ENCODE measurements around the gene PDGFRB. TPM values are rescaled to one million over a fixed set of nuclear protein-coding genes. Genes with fewer than 3 reads are reported as not detected.

The PDGFRB gene
- total RNA-seq, 4 donors from 2014 or later, result 171 to 354 (median 217) TPM

- Histone ChIP-seq H3K27ac (no peak overlapping the region), H3K4me1 (peaks cover 0 to 23% (median under 1%) of the 10 kb centered on the region in 4 donors), H3K27me3 (no peaks in the 10 kb centered on the region), H3K4me3 (no peak overlapping the region), H3K36me3 (no peaks in the 10 kb centered on the region), H3K9me3 (no peaks in the 10 kb centered on the region)
- no peak for DNase-seq (ENCODE audit: low spot score in 2 of 2)
- no peak for TF ChIP-seq POLR2A (IDR thresholded peaks at IDR 0.05)
- no peak for TF ChIP-seq CTCF (IDR thresholded peaks at IDR 0.05)
- no peak for TF ChIP-seq EP300 (IDR thresholded peaks at IDR 0.05)
- 82 to 86% methylated on average over 6 of the region's 6 CpGs for WGBS, 2 donors
These were observed 18.6 kb upstream of the PDGFRB start for GRCh38 chr5:150174285-150174684.

DNA sequence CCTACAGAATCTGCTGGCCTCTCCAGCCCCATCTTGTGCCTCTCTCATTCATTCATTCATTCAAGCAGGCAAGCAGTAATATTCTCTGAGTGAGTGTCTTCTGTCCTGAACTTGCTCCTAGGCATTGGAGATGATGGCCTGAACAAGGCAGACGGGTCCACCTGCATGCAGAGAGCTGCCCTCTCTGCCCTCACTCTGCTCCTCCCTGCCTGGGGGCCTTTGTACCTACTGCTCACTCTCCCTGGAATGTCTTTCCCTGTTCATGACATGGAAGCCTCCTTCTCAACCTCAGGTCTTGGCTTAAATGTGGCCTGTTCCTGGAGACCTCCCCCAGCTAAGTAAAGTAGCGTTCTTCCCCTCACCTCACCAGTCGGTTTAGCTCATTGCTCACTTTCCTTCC lies 17.5 kb upstream of the PDGFRB start:
- TF ChIP-seq POLR2A (IDR thresholded peaks at IDR 0.05) (no peak), CTCF (IDR thresholded peaks at IDR 0.05) (no peak)
- H3K27me3 ChIP-seq, result no peaks in the 10 kb centered on the region
- no peak for DNase-seq (ENCODE audit: low spot score in 2 of 2)
- no peak overlapping the region for H3K4me3 ChIP-seq
- no peak overlapping the region for H3K27ac ChIP-seq
- H3K36me3 ChIP-seq, result no peaks in the 10 kb centered on the region
- WGBS, 2 donors, result 91 to 94% methylated on average over 3 of the region's 3 CpGs
- peaks cover 0 to 28% (median 0%) of the 10 kb centered on the region in 4 donors for H3K4me1 ChIP-seq
- no peaks in the 10 kb centered on the region for H3K9me3 ChIP-seq

GRCh38 chr5:150172556-150172955 lies 16.9 kb upstream of the PDGFRB start:
- DNase-seq (ENCODE audit: low spot score in 2 of 2), result no peak
- WGBS, 2 donors, result 90 to 94% methylated on average over 4 of the region's 4 CpGs
- peaks cover 0 to 28% (median 0%) of the 10 kb centered on the region in 4 donors for H3K4me1 ChIP-seq
- no peak overlapping the region for H3K4me3 ChIP-seq
- no peak overlapping the region for H3K27ac ChIP-seq
- TF ChIP-seq EP300 (IDR thresholded peaks at IDR 0.05), result no peak
- TF ChIP-seq POLR2A (IDR thresholded peaks at IDR 0.05), result no peak
- TF ChIP-seq CTCF (IDR thresholded peaks at IDR 0.05), result no peak
- no peaks in the 10 kb centered on the region for H3K9me3 ChIP-seq
- H3K36me3 ChIP-seq, result no peaks in the 10 kb centered on the region
- H3K27me3 ChIP-seq, result peaks cover 0 to 5% of the 10 kb centered on the region in 2 donors

GRCh38 chr5:150172145-150172544 lies 16.5 kb upstream of the PDGFRB start:
- no peaks in the 10 kb centered on the region for H3K9me3 ChIP-seq
- 63 to 81% methylated on average over 1 of the region's 1 CpG for WGBS, 2 donors
- peaks cover 0 to 9% of the 10 kb centered on the region in 2 donors for H3K27me3 ChIP-seq
- no peak for TF ChIP-seq CTCF (IDR thresholded peaks at IDR 0.05)
- H3K4me3 ChIP-seq, result no peak overlapping the region
- no peaks in the 10 kb centered on the region for H3K36me3 ChIP-seq
- DNase-seq (ENCODE audit: low spot score in 2 of 2), result no peak
- peaks cover 0 to 23% (median 0%) of the 10 kb centered on the region in 4 donors for H3K4me1 ChIP-seq
- no peak overlapping the region for H3K27ac ChIP-seq

- DNase-seq (ENCODE audit: low spot score in 2 of 2), result no peak
- 51 to 53% methylated on average over 3 of the region's 3 CpGs for WGBS, 2 donors
- TF ChIP-seq EP300 (IDR thresholded peaks at IDR 0.05), result no peak
- no peak for TF ChIP-seq CTCF (IDR thresholded peaks at IDR 0.05)
- no peak for TF ChIP-seq POLR2A (IDR thresholded peaks at IDR 0.05)
These were observed 13.2 kb upstream of the PDGFRB start for GRCh38 chr5:150168864-150169263.

More at GRCh38 chr5:150168864-150169263, 13.2 kb upstream of the PDGFRB start:
- no peaks in the 10 kb centered on the region for H3K36me3 ChIP-seq
- H3K4me3 ChIP-seq, result no peak overlapping the region
- H3K27ac ChIP-seq, result no peak overlapping the region
- H3K4me1 ChIP-seq, result peaks cover 0 to 27% (median 0%) of the 10 kb centered on the region in 4 donors
- peaks cover 0 to 16% of the 10 kb centered on the region in 2 donors for H3K27me3 ChIP-seq
- H3K9me3 ChIP-seq, result no peaks in the 10 kb centered on the region
